ENCODE data around the gene PLA2G6. TPM values are rescaled to one million over a fixed set of nuclear protein-coding genes. Genes with fewer than 3 reads are reported as not detected.

The PLA2G6 gene, protein sequence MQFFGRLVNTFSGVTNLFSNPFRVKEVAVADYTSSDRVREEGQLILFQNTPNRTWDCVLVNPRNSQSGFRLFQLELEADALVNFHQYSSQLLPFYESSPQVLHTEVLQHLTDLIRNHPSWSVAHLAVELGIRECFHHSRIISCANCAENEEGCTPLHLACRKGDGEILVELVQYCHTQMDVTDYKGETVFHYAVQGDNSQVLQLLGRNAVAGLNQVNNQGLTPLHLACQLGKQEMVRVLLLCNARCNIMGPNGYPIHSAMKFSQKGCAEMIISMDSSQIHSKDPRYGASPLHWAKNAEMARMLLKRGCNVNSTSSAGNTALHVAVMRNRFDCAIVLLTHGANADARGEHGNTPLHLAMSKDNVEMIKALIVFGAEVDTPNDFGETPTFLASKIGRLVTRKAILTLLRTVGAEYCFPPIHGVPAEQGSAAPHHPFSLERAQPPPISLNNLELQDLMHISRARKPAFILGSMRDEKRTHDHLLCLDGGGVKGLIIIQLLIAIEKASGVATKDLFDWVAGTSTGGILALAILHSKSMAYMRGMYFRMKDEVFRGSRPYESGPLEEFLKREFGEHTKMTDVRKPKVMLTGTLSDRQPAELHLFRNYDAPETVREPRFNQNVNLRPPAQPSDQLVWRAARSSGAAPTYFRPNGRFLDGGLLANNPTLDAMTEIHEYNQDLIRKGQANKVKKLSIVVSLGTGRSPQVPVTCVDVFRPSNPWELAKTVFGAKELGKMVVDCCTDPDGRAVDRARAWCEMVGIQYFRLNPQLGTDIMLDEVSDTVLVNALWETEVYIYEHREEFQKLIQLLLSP
- 19.7 TPM for total RNA-seq

- H3K27me3 ChIP-seq (ENCODE audit: insufficient read depth, low read length) = no peaks in the 10 kb centered on the region
- peak within 1 kb of the TSS; percentile 57 for H3K4me3 ChIP-seq (ENCODE audit: low read length)
- H3K9me3 ChIP-seq (ENCODE audit: low read depth, low read length) = no peaks in the 10 kb centered on the region
- peaks cover 37% of the 10 kb centered on the region for H3K4me1 ChIP-seq (ENCODE audit: insufficient read depth, low read length)
Observed at GRCh38 chr22:38181453-38182200, at the start of gene PLA2G6. PLA2G6 (minus strand) TSS chr22:38181830; CDS start chr22:38169426, 12,404 bp downstream.

- H3K4me3 ChIP-seq (ENCODE audit: low read length) = no peak overlapping the region
- H3K9me3 ChIP-seq (ENCODE audit: low read depth, low read length) = no peaks in the 10 kb centered on the region
- no peaks in the 10 kb centered on the region for H3K27me3 ChIP-seq (ENCODE audit: insufficient read depth, low read length)
- H3K4me1 ChIP-seq (ENCODE audit: insufficient read depth, low read length) = peaks cover 22% of the 10 kb centered on the region
Observed at GRCh38 chr22:38230916-38231315, 49.3 kb upstream of the PLA2G6 start.

DNA sequence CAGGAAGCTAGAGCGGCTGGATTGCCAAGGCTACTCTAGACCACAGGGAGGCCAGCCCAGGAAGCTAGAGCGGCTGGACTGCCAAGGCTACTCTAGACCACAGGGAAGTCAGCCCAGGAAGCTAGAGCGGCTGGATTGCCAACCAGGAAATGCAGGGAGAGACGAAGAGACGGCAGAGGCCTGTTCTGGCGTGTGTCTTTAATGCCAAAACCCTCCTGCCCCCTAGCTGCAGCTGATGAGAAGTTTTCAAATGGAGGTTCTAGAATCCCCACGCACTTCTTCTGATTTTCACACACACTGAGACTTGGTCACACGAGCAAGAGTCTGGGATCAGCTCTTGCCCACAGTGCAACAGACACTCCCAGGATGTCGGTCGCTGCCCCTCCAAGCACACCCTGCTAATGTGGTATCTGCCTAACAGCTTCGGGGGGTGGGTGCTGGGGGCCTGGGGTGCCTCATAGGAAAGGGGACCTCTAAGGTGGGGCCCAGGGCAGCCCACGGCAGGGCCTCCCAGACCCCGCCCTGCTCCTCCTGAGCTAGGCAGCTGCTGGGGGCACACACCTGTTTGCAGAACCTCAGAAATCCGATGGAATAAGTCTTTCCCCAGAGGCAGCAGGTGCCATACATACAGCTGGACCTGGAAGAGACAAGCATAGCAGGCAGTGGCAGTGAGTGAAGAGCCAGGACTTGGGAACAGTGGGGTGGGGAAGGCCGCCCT is 48.6 kb upstream of the PLA2G6 start:
- Histone ChIP-seq H3K4me1 (ENCODE audit: insufficient read depth, low read length) (peaks cover 22% of the 10 kb centered on the region), H3K4me3 (ENCODE audit: low read length) (no peak overlapping the region), H3K9me3 (ENCODE audit: low read depth, low read length) (no peaks in the 10 kb centered on the region), H3K27me3 (ENCODE audit: insufficient read depth, low read length) (no peaks in the 10 kb centered on the region)

DNA sequence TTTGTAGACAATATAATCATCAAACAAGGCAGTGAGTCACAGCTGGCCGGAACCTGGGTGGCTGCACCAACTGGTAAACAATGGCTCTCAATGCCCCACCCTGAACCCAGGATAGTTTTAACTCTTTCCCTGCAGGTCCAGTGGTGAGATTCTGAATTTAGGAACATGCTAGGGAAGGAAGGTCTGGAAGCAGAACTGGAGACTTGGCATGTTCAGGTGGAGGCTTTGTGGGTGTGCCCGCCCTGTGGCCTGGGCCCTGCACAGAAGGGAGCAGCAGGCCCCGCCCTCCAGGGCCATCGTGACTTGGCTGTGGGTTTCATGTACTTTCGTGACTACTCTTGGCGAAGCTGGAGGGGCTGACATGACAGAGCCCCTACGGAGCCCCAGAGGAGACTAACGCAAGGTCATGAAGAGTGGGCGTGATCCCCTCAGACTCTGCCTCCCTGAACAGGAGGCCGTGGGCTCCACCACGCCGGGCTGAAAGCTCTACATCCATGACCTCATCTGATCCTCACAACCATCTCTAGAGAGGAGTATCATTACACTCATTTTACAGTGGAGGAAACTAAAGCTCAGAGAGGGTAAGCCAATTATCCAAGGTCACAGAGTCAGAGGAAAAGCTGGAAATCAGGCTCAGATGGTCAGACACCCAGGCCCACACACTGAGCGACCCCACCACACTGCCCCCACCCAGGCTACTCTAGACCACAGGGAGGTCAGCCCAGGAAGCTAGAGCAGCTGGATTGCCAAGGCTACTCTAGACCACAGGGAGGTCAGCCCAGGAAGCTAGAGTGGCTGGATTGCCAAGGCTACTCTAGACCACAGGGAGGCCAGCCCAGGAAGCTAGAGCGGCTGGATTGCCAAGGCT is 47.5 kb upstream of the PLA2G6 start:
- Histone ChIP-seq H3K27me3 (ENCODE audit: insufficient read depth, low read length) (no peaks in the 10 kb centered on the region), H3K4me3 (ENCODE audit: low read length) (no peak overlapping the region), H3K9me3 (ENCODE audit: low read depth, low read length) (no peaks in the 10 kb centered on the region), H3K4me1 (ENCODE audit: insufficient read depth, low read length) (peaks cover 22% of the 10 kb centered on the region)

DNA sequence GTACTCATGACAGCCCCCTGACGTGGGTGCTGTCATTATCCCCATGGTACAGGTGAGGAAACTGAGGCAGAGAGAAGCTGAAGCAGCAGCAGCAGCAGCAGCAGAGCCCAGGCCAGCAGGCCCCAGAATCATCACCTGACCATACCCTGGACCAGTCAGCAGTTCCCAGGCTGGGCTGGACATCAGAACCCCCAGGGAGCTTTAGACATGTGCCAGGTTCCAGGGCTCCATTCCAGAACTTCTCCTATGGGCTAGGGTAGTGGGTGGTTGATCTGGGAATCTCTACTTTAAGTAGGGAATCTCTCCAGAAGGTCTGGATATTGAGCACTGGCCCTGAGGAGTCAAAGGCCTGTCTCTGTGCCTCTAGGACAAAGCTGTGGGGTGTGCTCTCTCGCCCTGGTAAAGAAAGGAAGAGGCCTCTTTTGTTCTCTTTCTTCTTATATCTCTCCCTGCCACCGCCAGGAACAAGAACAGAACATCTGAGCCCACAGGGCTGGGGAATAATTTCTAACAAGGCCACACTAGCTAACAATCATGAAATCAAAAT is 46.8 kb upstream of the PLA2G6 start:
- Histone ChIP-seq H3K4me1 (ENCODE audit: insufficient read depth, low read length) (peaks cover 22% of the 10 kb centered on the region), H3K27me3 (ENCODE audit: insufficient read depth, low read length) (no peaks in the 10 kb centered on the region), H3K9me3 (ENCODE audit: low read depth, low read length) (no peaks in the 10 kb centered on the region)

DNA sequence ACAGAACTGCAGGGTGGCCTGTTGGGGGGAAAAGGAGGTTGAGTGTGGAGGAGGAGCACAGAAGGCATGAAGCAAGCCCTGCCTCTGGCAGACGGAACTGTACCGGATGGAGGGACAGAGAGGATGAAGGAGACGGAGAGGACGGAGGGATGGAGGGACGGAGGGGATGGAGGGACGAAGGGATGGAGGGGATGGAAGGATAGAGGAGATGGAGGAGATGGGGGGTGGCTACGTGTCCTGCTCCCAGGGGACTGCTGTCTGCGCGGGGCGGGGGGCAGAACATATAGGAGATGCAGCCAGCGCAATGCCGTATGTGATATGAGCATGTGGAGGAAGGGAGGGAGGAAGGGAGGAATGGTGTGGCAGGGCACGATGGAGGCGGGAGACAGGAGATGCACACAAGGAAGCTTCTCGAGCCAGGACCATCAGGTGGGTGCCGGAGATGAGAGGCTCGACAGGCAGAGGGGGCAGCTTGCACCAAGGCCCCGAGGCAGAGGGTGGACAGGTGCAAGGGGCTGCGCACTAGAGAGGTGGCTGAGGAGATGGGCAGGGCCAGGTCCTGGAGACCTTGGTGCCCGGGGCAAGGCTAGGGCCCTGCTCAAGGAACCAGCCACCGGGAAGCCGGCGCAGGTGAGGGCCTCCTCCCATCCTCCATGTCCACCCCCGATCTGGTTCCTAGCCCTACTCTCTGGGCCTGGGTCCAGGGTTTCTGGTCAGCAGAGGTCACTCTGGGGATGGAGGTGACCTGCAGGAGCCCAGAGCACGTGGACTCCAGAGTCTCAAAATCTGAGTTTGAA is 45.4 kb upstream of the PLA2G6 start:
- Histone ChIP-seq H3K4me3 (ENCODE audit: low read length) (no peak overlapping the region), H3K27me3 (ENCODE audit: insufficient read depth, low read length) (no peaks in the 10 kb centered on the region), H3K4me1 (ENCODE audit: insufficient read depth, low read length) (peaks cover 22% of the 10 kb centered on the region), H3K9me3 (ENCODE audit: low read depth, low read length) (no peaks in the 10 kb centered on the region)

More for the DNA sequence above, 46.8 kb upstream of the PLA2G6 start:
- H3K4me3 ChIP-seq (ENCODE audit: low read length) = no peak overlapping the region

DNA sequence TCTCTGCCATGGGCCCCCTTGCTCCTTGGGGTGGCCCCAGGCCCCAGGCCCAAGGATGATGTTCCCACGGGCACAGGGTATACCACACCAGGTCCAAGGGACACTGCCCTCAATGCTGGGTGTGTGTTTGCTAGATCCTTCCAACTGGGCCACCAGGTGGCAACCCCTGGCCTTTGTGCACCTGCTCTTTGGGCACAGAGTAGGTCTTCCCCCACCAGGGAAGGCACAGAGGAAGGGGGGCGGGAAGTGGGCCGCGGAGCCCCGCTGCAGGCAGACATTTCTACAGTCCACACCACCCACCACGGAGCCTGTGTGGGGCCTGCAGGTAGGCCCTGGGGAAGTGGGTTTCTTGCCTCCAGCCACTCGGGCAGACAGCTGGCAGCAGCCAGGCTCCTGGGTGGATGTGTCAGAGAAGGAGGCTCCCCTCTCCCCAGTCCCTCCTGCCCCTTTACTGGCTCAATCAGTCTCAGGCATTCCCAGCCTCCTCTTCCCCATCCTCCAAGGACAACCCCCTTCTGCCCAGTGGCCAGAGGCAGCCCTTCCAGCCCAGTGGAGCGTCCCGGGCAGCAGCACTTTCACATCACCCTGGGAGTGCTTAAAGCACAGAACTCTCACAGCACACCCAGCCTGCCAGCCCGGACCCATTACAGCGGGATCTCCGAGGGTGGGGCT is 41.8 kb upstream of the PLA2G6 start:
- no peaks in the 10 kb centered on the region for H3K9me3 ChIP-seq (ENCODE audit: low read depth, low read length)
- H3K4me3 ChIP-seq (ENCODE audit: low read length) = no peak overlapping the region
- H3K27me3 ChIP-seq (ENCODE audit: insufficient read depth, low read length) = no peaks in the 10 kb centered on the region
- peaks cover 18% of the 10 kb centered on the region for H3K4me1 ChIP-seq (ENCODE audit: insufficient read depth, low read length)

- Histone ChIP-seq H3K9me3 (ENCODE audit: low read depth, low read length) (no peaks in the 10 kb centered on the region), H3K4me1 (ENCODE audit: insufficient read depth, low read length) (peaks cover 19% of the 10 kb centered on the region), H3K27me3 (ENCODE audit: insufficient read depth, low read length) (no peaks in the 10 kb centered on the region), H3K4me3 (ENCODE audit: low read length) (no peak overlapping the region)
Observed at GRCh38 chr22:38222797-38223119, 41.1 kb upstream of the PLA2G6 start.

DNA sequence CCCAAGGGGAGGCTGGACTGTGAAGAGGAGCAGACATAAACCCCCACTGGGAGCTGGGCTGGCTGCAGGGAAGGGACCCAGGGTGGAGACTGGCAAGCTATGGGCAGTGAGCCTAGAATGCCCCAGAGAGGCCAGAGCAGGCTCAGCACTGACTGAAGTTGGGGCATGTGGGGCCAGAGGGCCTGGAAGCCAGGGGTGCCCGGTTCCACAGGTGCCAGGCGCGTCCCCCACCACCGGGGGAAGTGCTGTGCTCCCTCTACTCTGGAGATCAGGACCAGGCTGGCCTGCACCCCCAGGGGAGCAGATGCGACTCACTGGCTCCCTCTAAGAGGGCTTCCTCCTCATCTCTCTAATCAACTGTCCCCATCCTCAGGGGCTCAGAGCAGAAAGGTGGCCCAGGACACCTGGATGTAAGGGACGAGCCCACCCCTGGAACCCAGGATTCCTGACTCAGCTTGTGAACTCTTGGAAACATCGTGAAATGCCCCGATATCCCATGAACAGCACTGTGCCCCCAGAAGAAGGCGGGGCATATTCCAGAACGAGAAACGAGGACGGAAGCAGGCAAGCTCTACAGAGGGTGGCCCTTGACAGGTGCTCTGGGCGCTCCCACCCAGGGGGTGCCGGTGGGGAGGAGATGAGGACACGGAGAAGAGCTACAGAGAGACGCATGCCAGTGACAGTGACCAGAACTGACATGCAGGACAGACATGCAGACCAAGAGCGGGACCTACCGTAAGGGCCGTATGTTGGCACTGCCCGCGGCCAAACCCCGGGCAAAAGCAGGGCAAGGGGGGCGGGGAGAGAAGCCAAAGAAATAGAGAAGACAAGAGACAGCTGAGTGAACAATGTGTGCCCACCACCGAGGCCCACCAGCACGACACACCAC is 40.5 kb upstream of the PLA2G6 start:
- no peaks in the 10 kb centered on the region for H3K9me3 ChIP-seq (ENCODE audit: low read depth, low read length)
- H3K27me3 ChIP-seq (ENCODE audit: insufficient read depth, low read length) = no peaks in the 10 kb centered on the region
- H3K4me1 ChIP-seq (ENCODE audit: insufficient read depth, low read length) = peaks cover 19% of the 10 kb centered on the region
- H3K4me3 ChIP-seq (ENCODE audit: low read length) = no peak overlapping the region

DNA sequence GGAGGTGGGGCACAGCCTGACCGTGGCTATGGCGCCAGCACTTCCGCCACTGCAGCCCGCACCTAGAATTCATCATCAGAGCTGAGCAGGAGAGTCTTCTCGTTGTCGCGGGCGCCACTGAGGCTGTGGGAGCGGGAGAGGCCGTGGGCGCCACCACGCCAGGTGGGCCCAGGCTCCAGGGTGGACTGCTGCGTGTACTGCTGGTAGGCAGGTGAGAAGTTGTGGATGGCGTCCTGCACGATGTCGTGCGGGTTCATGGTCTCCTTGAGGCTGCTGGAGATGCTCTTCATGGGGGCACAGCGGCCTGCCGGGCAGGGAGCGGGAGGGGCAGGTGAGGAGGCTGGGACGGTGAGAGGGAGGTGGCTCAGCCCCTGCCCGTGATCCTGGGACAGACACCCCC is 39.8 kb upstream of the PLA2G6 start:
- Histone ChIP-seq H3K4me3 (ENCODE audit: low read length) (no peak overlapping the region), H3K9me3 (ENCODE audit: low read depth, low read length) (no peaks in the 10 kb centered on the region), H3K4me1 (ENCODE audit: insufficient read depth, low read length) (peaks cover 19% of the 10 kb centered on the region), H3K27me3 (ENCODE audit: insufficient read depth, low read length) (no peaks in the 10 kb centered on the region)

GRCh38 chr22:38220653-38221386 is 39.2 kb upstream of the PLA2G6 start:
- H3K9me3 ChIP-seq (ENCODE audit: low read depth, low read length) = no peaks in the 10 kb centered on the region
- no peaks in the 10 kb centered on the region for H3K27me3 ChIP-seq (ENCODE audit: insufficient read depth, low read length)
- H3K4me1 ChIP-seq (ENCODE audit: insufficient read depth, low read length) = peaks cover 19% of the 10 kb centered on the region
- H3K4me3 ChIP-seq (ENCODE audit: low read length) = no peak overlapping the region
